Common myeloid progenitor, CD34-positive (primary cell): ENCODE data around the gene TSKU.

Experiments used
- CTCF ChIA-PET: fragments of 350-600 bp; sonication (Branson Sonifier 250); formaldehyde crosslinking; loops from one replicate; lab custom pipeline; 2021; ENCODE audit warnings: antibody characterized with exemption; lab: Charles Lee
- POLR2A ChIA-PET: fragments of 350-600 bp; sonication (Branson Sonifier 250); formaldehyde crosslinking; loops from one replicate; lab custom pipeline; 2021; ENCODE audit warnings: antibody characterized with exemption; lab: Charles Lee
- DNase-seq, 3 donors: peaks; one replicate each; pipeline versions ENCODE4 v3.0.0 to v3.0.0-alpha.2; 2013
- H3K27ac ChIP-seq, 2 experiments: 1 replicate in 1 of 2; 2 replicates in 1 of 2; pipeline ENCODE4 v1.7.0; 2013; ENCODE audit warnings: inconsistent platforms in 2 of 2, low read length in 2 of 2, mild to moderate bottlenecking in 2 of 2, low read depth in 1 of 2, moderate library complexity in 1 of 2; ENCODE audit not compliant: severe bottlenecking in 2 of 2, insufficient read depth in 1 of 2, poor library complexity in 1 of 2
- H3K27me3 ChIP-seq, 5 experiments: replicated peaks in 2 of 5; 1 replicate in 3 of 5; 2 replicates in 2 of 5; pipeline versions ENCODE4 v1.6.1 to v1.7.0; 2013; ENCODE audit warnings: low read length in 4 of 5, mild to moderate bottlenecking in 2 of 5, moderate library complexity in 2 of 5, inconsistent platforms in 1 of 5; ENCODE audit not compliant: insufficient read depth in 5 of 5, control insufficient read depth in 4 of 5
- H3K36me3 ChIP-seq, 4 experiments: 1 replicate in 2 of 4; 2 replicates in 2 of 4; pipeline versions ENCODE4 v1.6.1 to v1.7.0; 2013; ENCODE audit warnings: low read length in 3 of 4, control low read depth in 1 of 4, mild to moderate bottlenecking in 1 of 4; ENCODE audit not compliant: control insufficient read depth in 4 of 4, insufficient read depth in 4 of 4
- H3K4me1 ChIP-seq, 4 experiments: 1 replicate in 3 of 4; 2 replicates in 1 of 4; pipeline versions ENCODE4 v1.6.1 to v1.7.1; 2013; ENCODE audit warnings: low read length in 3 of 4, mild to moderate bottlenecking in 3 of 4, control low read depth in 1 of 4, inconsistent platforms in 1 of 4, moderate library complexity in 1 of 4; ENCODE audit not compliant: control insufficient read depth in 4 of 4, insufficient read depth in 4 of 4; ENCODE audit errors: control extremely low read depth in 1 of 4
- H3K4me3 ChIP-seq, 7 experiments: 1 replicate in 4 of 7; 2 replicates in 3 of 7; pipeline versions ENCODE4 v1.5.1 to v1.7.0; 2013; ENCODE audit warnings: mild to moderate bottlenecking in 7 of 7, low read length in 6 of 7, moderate library complexity in 6 of 7, inconsistent platforms in 2 of 7, low read depth in 2 of 7, control low read depth in 1 of 7; ENCODE audit not compliant: insufficient read depth in 4 of 7, control insufficient read depth in 1 of 7; ENCODE audit errors: extremely low read depth in 1 of 7
- H3K9me3 ChIP-seq, 5 experiments: 1 replicate in 4 of 5; 2 replicates in 1 of 5; pipeline versions ENCODE4 v1.6.1 to v1.7.1; 2013; ENCODE audit warnings: low read length in 4 of 5, mild to moderate bottlenecking in 2 of 5, inconsistent platforms in 1 of 5, low read depth in 1 of 5, moderate library complexity in 1 of 5; ENCODE audit not compliant: control insufficient read depth in 4 of 5, insufficient read depth in 2 of 5; ENCODE audit errors: control extremely low read depth in 1 of 5
- WGBS: methylation state at CpG from one replicate; pipeline ENCODE4 v1.1.5; 2013; ENCODE audit not compliant: insufficient coverage; 5-methylcytosine and 5-hydroxymethylcytosine counted together

The TSKU gene

GRCh38 chr11:76837696-76838677 is 54.8 kb downstream of the TSKU start:
- Histone ChIP-seq H3K27ac (no peak overlapping the region), H3K4me1 (peaks cover 0 to 4% (median 0%) of the 10 kb centered on the region in 4 experiments), H3K4me3 (no peak overlapping the region), H3K9me3 (no peaks in the 10 kb centered on the region), H3K36me3 (no peaks in the 10 kb centered on the region), H3K27me3 (peaks cover 0 to 2% (median 0%) of the 10 kb centered on the region in 5 experiments)
- ChIA-PET POLR2A (no interaction called here), CTCF (no interaction called here)
- 95% methylated on average over 5 of the region's 7 CpGs for WGBS
- no peak for DNase-seq

- H3K27ac ChIP-seq: no peak overlapping the region
- WGBS: 83% methylated on average over 2 of the region's 3 CpGs
- POLR2A ChIA-PET: no interaction called here
- H3K4me1 ChIP-seq: peaks cover 0 to 4% (median 0%) of the 10 kb centered on the region in 4 experiments
- H3K36me3 ChIP-seq: no peaks in the 10 kb centered on the region
- H3K9me3 ChIP-seq: no peaks in the 10 kb centered on the region
- DNase-seq: no peak
- peaks cover 0 to 2% (median 0%) of the 10 kb centered on the region in 5 experiments for H3K27me3 ChIP-seq
- CTCF ChIA-PET: no interaction called here
- no peak overlapping the region for H3K4me3 ChIP-seq
These were observed 55.5 kb downstream of the TSKU start for GRCh38 chr11:76838678-76839068.

- Histone ChIP-seq H3K4me3 (no peak overlapping the region), H3K9me3 (no peaks in the 10 kb centered on the region), H3K36me3 (no peaks in the 10 kb centered on the region), H3K27me3 (peaks cover 0 to 2% (median 0%) of the 10 kb centered on the region in 5 experiments), H3K27ac (no peak overlapping the region), H3K4me1 (peaks cover 0 to 4% (median 0%) of the 10 kb centered on the region in 4 experiments)
- ChIA-PET POLR2A (no interaction called here), CTCF (no interaction called here)
- no peak for DNase-seq
- no CpG with 5 or more reads among the region's 1 CpG for WGBS
These were observed 56.2 kb downstream of the TSKU start for GRCh38 chr11:76839311-76839710.

DNA sequence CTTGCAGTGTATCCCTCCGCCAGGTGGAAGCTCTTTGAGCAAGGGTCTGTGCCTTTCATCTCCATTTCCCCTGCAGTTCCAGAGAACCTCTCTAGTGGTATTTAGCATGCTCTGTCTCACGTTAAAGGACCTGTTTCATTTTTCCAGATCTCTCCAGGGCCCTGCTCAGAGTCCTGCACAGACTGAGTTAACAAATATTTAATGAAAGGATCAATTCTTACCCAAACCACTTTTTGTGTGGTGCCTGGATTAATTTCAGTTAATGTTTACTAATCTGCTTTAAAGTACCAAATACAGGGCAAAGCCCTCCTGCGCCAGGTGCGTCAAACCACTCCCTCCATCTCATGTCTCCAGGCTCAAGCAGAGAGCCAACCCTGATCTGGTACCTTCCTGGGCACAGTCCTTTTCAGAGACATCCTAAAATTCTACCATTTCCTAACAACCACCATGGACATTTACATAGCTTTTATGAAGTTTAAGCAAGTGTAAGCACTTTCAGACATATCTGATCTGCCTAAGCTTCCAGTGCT is 58.8 kb downstream of the TSKU start:
- Histone ChIP-seq H3K4me1 (peaks cover 0 to 4% (median 0%) of the 10 kb centered on the region in 4 experiments), H3K27ac (no peak overlapping the region), H3K9me3 (no peaks in the 10 kb centered on the region), H3K27me3 (peaks cover 0 to 2% (median 0%) of the 10 kb centered on the region in 5 experiments), H3K36me3 (no peaks in the 10 kb centered on the region), H3K4me3 (no peak overlapping the region)
- 91% methylated on average over 1 of the region's 4 CpGs for WGBS
- no peak for DNase-seq
- POLR2A ChIA-PET: no interaction called here
- CTCF ChIA-PET: interaction anchor here (1.0 kb wide), 1 partner anchor 32 kb away, joined by 3 read pairs; no protein-coding TSS in a partner anchor

DNA sequence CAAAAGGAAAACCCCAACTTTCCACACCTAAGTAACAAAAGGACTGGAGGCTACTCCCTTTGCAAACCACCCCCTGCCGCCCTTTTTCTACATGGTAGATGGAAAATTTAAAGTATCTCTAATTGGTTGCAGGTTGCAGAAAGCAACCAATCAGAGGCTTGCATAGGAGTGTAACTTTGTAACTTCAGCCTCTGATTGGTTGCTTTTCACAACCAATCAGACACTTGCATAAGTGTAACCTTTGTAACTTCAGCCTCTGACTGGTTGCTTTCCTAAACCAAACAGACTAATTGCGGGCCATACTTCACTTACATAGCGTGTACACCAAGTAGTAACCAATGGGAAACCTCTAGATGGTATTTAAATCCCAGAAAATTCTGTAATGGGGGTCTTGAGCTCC is 60.8 kb downstream of the TSKU start:
- Histone ChIP-seq H3K27me3 (peaks cover 0 to 2% (median 0%) of the 10 kb centered on the region in 5 experiments), H3K4me1 (no peaks in the 10 kb centered on the region), H3K36me3 (no peaks in the 10 kb centered on the region), H3K4me3 (no peak overlapping the region), H3K9me3 (no peaks in the 10 kb centered on the region), H3K27ac (no peak overlapping the region)
- 100% methylated on average over 2 of the region's 3 CpGs for WGBS
- POLR2A ChIA-PET: no interaction called here
- CTCF ChIA-PET: interaction anchor here (0.8 to 1.0 kb wide), 2 partner anchors 8 to 24 kb away, joined by 3 read pairs; no protein-coding TSS in a partner anchor
- DNase-seq: no peak

- Histone ChIP-seq H3K4me3 (no peak overlapping the region), H3K27ac (no peak overlapping the region), H3K36me3 (no peaks in the 10 kb centered on the region), H3K4me1 (no peaks in the 10 kb centered on the region), H3K9me3 (no peaks in the 10 kb centered on the region), H3K27me3 (peaks cover 0 to 2% (median 0%) of the 10 kb centered on the region in 5 experiments)
- DNase-seq: no peak
- ChIA-PET CTCF (interaction anchor here (0.8 to 1.0 kb wide), 2 partner anchors 9 to 23 kb away, joined by 3 read pairs; no protein-coding TSS in a partner anchor), POLR2A (no interaction called here)
- WGBS: 100% methylated on average over 6 of the region's 10 CpGs
These were observed 61.4 kb downstream of the TSKU start for GRCh38 chr11:76844511-76844910.

DNA sequence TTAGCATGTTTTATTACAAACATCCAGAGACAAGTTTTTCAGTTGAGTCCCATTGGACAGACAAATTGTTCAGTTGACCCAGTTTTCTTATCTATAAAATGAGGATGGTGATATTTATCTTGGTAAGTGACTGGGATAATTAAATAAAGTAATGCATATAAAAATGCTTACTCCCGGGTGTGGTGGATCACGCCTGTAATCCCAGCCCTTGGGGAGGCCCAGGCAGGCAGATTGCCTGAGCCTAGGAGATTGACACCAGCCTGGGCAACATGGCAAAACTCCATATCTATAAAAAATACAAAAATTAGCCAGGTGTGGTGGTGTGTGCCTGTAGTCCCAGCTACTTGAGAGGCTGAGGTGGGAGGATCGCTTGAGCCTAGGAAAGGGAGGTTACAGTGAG is 61.9 kb downstream of the TSKU start:
- Histone ChIP-seq H3K27ac (no peak overlapping the region), H3K27me3 (no peaks in the 10 kb centered on the region), H3K9me3 (no peaks in the 10 kb centered on the region), H3K4me3 (no peak overlapping the region), H3K36me3 (no peaks in the 10 kb centered on the region), H3K4me1 (no peaks in the 10 kb centered on the region)
- WGBS: 94% methylated on average over 2 of the region's 3 CpGs
- no peak for DNase-seq
- POLR2A ChIA-PET: no interaction called here
- CTCF ChIA-PET: no interaction called here
